HEK293 (cell line): ENCODE results near the gene RHOT1.

Source experiments
- EGR2 ChIP-seq: fragments of 450-650 bp; formaldehyde crosslinking; IDR thresholded peaks from 2 replicates; pipeline ENCODE4 v1.5.1; 2016; ENCODE audit warnings: low read depth, missing biosample characterization, missing genetic modification characterization
- MEIS1 ChIP-seq: sonication (generic); formaldehyde crosslinking; IDR thresholded peaks from 2 replicates; pipeline ENCODE4 v1.8.1; 2022; ENCODE audit warnings: missing genetic modification reagents, mild to moderate bottlenecking, borderline replicate concordance
- ZNF184 ChIP-seq: fragments of 450-650 bp; IDR thresholded peaks from 2 replicates; pipeline ENCODE4 v1.5.1; 2018; ENCODE audit warnings: missing biosample characterization, mild to moderate bottlenecking, missing genetic modification characterization
- ZNF23 ChIP-seq: fragments of 450-650 bp; formaldehyde crosslinking; IDR thresholded peaks from 2 replicates; pipeline ENCODE4 v1.5.1; 2016; ENCODE audit warnings: missing biosample characterization, missing genetic modification characterization, borderline replicate concordance
- ZNF48 ChIP-seq: fragments of 450-650 bp; formaldehyde crosslinking; IDR thresholded peaks from 2 replicates; pipeline ENCODE4 v1.5.1; 2016; ENCODE audit warnings: missing biosample characterization, missing genetic modification characterization
- ZNF658 ChIP-seq: fragments of 450-650 bp; formaldehyde crosslinking; IDR thresholded peaks from 2 replicates; pipeline ENCODE4; 2016; ENCODE audit warnings: missing biosample characterization, missing genetic modification characterization
- TF ChIP-seq, protein P1 (sequence below): fragments of 450-650 bp; formaldehyde crosslinking; IDR thresholded peaks from 2 replicates; pipeline ENCODE4 v1.5.1; 2016; ENCODE audit warnings: missing biosample characterization, missing genetic modification characterization
- TF ChIP-seq, protein P2 (sequence below): fragments of 450-650 bp; formaldehyde crosslinking; conservative IDR thresholded peaks from 2 replicates; pipeline ENCODE4 v1.5.1; 2016; ENCODE audit warnings: low read depth, missing biosample characterization, missing genetic modification characterization
- TF ChIP-seq, protein P3 (sequence below): fragments of 450-650 bp; formaldehyde crosslinking; IDR thresholded peaks from 2 replicates; pipeline ENCODE4 v1.5.1; 2016; ENCODE audit warnings: missing biosample characterization, missing genetic modification characterization, low read depth
- TF ChIP-seq, protein P4 (sequence below): fragments of 450-650 bp; formaldehyde crosslinking; IDR thresholded peaks from 2 replicates; pipeline ENCODE4 v1.5.1; 2017; ENCODE audit warnings: missing biosample characterization, missing genetic modification characterization

DNA sequence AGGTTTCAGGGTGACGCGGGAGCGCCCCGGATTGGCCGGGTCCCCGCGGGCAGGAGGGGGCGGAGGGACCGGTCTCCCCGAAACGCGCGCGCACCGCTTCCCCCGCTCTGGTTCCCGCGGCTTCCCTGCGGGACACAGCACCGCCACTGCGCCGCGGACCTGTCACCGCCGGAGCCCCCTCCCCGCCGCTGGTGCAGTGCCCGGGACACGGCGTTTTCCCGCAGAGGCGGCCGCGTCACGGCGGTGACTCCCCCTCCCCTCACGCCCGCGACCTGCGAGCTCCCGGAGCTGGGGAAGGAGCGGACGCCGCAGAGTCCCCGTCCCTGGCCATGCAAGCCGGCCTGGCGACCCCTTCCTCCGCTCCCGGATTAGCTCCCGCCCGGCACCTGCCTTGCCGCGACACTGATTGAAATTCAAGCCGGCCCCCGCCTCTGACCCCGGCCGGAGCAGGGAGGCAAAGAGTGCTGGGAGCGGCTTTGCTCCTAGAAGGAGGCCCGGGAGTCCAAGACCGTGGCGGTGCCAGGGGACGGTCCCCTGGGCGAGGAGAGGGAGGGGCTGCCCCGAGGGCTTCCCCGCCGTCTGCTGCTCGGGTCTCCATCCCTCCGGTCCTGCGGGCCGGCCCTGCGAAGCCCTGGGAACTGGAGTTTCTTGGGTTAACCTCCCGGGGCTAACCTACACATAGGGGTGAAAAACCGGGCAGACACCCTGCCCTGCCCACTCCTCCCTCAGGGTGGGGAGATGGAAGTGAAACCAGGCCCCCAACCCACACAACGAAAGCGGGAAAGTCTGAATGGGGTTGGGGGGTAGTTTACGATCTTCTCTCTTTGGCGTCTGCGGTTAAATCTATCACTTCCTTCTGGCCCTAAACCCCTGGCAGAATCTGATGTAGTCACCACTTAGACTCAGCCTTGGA, 124.3 kb downstream of the RHOT1 start:
- TF ChIP-seq, protein P1, sequence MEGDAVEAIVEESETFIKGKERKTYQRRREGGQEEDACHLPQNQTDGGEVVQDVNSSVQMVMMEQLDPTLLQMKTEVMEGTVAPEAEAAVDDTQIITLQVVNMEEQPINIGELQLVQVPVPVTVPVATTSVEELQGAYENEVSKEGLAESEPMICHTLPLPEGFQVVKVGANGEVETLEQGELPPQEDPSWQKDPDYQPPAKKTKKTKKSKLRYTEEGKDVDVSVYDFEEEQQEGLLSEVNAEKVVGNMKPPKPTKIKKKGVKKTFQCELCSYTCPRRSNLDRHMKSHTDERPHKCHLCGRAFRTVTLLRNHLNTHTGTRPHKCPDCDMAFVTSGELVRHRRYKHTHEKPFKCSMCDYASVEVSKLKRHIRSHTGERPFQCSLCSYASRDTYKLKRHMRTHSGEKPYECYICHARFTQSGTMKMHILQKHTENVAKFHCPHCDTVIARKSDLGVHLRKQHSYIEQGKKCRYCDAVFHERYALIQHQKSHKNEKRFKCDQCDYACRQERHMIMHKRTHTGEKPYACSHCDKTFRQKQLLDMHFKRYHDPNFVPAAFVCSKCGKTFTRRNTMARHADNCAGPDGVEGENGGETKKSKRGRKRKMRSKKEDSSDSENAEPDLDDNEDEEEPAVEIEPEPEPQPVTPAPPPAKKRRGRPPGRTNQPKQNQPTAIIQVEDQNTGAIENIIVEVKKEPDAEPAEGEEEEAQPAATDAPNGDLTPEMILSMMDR = no peak
- TF ChIP-seq, protein P2, sequence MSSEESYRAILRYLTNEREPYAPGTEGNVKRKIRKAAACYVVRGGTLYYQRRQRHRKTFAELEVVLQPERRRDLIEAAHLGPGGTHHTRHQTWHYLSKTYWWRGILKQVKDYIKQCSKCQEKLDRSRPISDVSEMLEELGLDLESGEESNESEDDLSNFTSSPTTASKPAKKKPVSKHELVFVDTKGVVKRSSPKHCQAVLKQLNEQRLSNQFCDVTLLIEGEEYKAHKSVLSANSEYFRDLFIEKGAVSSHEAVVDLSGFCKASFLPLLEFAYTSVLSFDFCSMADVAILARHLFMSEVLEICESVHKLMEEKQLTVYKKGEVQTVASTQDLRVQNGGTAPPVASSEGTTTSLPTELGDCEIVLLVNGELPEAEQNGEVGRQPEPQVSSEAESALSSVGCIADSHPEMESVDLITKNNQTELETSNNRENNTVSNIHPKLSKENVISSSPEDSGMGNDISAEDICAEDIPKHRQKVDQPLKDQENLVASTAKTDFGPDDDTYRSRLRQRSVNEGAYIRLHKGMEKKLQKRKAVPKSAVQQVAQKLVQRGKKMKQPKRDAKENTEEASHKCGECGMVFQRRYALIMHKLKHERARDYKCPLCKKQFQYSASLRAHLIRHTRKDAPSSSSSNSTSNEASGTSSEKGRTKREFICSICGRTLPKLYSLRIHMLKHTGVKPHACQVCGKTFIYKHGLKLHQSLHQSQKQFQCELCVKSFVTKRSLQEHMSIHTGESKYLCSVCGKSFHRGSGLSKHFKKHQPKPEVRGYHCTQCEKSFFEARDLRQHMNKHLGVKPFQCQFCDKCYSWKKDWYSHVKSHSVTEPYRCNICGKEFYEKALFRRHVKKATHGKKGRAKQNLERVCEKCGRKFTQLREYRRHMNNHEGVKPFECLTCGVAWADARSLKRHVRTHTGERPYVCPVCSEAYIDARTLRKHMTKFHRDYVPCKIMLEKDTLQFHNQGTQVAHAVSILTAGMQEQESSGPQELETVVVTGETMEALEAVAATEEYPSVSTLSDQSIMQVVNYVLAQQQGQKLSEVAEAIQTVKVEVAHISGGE (tag by site-specific recombination) = no peak; the same call in 1 of the 2 replicates
- no peak for TF ChIP-seq ZNF658
- no peak for TF ChIP-seq EGR2 (tag by site-specific recombination)
- TF ChIP-seq, protein P3, sequence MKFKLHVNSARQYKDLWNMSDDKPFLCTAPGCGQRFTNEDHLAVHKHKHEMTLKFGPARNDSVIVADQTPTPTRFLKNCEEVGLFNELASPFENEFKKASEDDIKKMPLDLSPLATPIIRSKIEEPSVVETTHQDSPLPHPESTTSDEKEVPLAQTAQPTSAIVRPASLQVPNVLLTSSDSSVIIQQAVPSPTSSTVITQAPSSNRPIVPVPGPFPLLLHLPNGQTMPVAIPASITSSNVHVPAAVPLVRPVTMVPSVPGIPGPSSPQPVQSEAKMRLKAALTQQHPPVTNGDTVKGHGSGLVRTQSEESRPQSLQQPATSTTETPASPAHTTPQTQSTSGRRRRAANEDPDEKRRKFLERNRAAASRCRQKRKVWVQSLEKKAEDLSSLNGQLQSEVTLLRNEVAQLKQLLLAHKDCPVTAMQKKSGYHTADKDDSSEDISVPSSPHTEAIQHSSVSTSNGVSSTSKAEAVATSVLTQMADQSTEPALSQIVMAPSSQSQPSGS = no peak
- no peak for TF ChIP-seq ZNF23
- TF ChIP-seq ZNF48 (tag by site-specific recombination) = no peak
- no peak for TF ChIP-seq ZNF184 (tag by site-specific recombination)
- TF ChIP-seq MEIS1 (CRISPR knock-in tag) = no peak
- TF ChIP-seq, protein P4, sequence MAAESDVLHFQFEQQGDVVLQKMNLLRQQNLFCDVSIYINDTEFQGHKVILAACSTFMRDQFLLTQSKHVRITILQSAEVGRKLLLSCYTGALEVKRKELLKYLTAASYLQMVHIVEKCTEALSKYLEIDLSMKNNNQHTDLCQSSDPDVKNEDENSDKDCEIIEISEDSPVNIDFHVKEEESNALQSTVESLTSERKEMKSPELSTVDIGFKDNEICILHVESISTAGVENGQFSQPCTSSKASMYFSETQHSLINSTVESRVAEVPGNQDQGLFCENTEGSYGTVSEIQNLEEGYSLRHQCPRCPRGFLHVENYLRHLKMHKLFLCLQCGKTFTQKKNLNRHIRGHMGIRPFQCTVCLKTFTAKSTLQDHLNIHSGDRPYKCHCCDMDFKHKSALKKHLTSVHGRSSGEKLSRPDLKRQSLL = no peak
